Heart left ventricle (tissue), 16 donors: ENCODE measurements around the gene ACP2. TPM values are rescaled to one million over a fixed set of nuclear protein-coding genes. Genes with fewer than 3 reads are reported as not detected.
A peak's percentile ranks its signal among the peaks of the same experiment; 100 is the strongest.

Experiments used
- ATAC-seq, 4 donors: fragments of 200-7000 bp; cut with Tn5 transposase; one replicate each; pipeline ENCODE4 v1.9.1; 2020 to 2022; ENCODE audit warnings: moderate library complexity in 4 of 4, mild to moderate bottlenecking in 3 of 4, moderate number of reproducible peaks in 1 of 4
- DNase-seq, 5 donors: peaks; one replicate each; pipeline ENCODE4 v3.0.0-alpha.2; 2020
- H3K27ac ChIP-seq, 12 donors: fragments of 200-600 bp; sonication (generic) in 4 of 12; one replicate each; pipeline versions ENCODE4 v1.5.0 to v1.8.0; 2016 to 2022; ENCODE audit warnings: mild to moderate bottlenecking in 2 of 12
- H3K27me3 ChIP-seq, 9 donors: fragments of 200-600 bp; sonication (generic) in 2 of 9; one replicate each; pipeline versions ENCODE4 v1.5.1 to v1.8.0; 2016 to 2022; ENCODE audit warnings: mild to moderate bottlenecking in 3 of 9
- H3K36me3 ChIP-seq, 9 donors: fragments of 200-600 bp; sonication (generic) in 2 of 9; one replicate each; pipeline versions ENCODE4 v1.5.0 to v1.8.0; 2018 to 2022; ENCODE audit warnings: mild to moderate bottlenecking in 2 of 9
- H3K4me1 ChIP-seq, 12 donors: fragments of 200-600 bp; sonication (generic) in 4 of 12; one replicate each; pipeline versions ENCODE4 v1.5.0 to v1.8.0; 2016 to 2022; ENCODE audit warnings: mild to moderate bottlenecking in 3 of 12
- H3K4me3 ChIP-seq, 12 donors: fragments of 200-600 bp; sonication (generic) in 4 of 12; one replicate each; pipeline versions ENCODE4 v1.5.0 to v1.8.0; 2017 to 2022; ENCODE audit warnings: mild to moderate bottlenecking in 9 of 12, moderate library complexity in 4 of 12
- H3K9me3 ChIP-seq, 12 donors: fragments of 200-600 bp; sonication (generic) in 4 of 12; one replicate each; pipeline versions ENCODE4 v1.5.0 to v1.8.0; 2016 to 2022; ENCODE audit warnings: mild to moderate bottlenecking in 1 of 12
- POLR2A ChIP-seq, 2 donors: fragments of 450-650 bp; IDR thresholded peaks; one replicate each; pipeline ENCODE4 v1.6.1; 2017; ENCODE audit warnings: antibody characterized with exemption in 2 of 2, mild to moderate bottlenecking in 2 of 2, moderate library complexity in 2 of 2
- WGBS, 4 donors: extraction: QIAGEN DNeasy Blood & Tissue Kit in 2 of 4; methylation state at CpG; one replicate each; pipeline versions ENCODE4 v1.1.5 to v1.1.7; 2013 to 2018; 5-methylcytosine and 5-hydroxymethylcytosine counted together
- intact Hi-C, 10 donors: fragments of 100-400 bp; cut with DNase I; formaldehyde crosslinking; loops; one replicate each; pipeline versions ENCODE4 v1.11.1 to v1.14.2; 2022
- polyA plus RNA-seq, 2 donors: library from polyadenylated mRNA; stranded (reverse); fragments of 200-250 nt; gene quantifications; one replicate each; pipeline ENCODE4 v1.2.3, GENCODE V29; 2013
- total RNA-seq, 9 donors: library from RNA; depleted of rRNA in 2 of 9; stranded (reverse); fragments of >200 nt in 2 of 9; fragmentation: NEBNext Ultra II Directional in 3 of 9; extraction: Animal tissue kit (Norgen Biotek cat#: 25700) in 3 of 9; gene quantifications; one replicate each; pipeline versions ENCODE4 v1.1.0 to v1.2.4, GENCODE V29; 2016 to 2023
- TF ChIP-seq, protein P1 (sequence below), 12 donors: fragments of 200-600 bp; sonication (generic) in 4 of 12; IDR thresholded peaks; one replicate each; pipeline versions ENCODE4 v1.5.0 to v1.8.0; 2018 to 2022; ENCODE audit warnings: antibody characterized with exemption in 12 of 12, mild to moderate bottlenecking in 5 of 12
- donor health status: ischemic (EF 13 %, LVEDD 7.1; RV severe dilation, severe dysfunction).
- donor health status: healthy with polysubstance abuse.
- donor health status: DM: no; HTN: yes; CAD: no.
- donor health status: DM: no; HTN: no; CAD: no.
- donor health status: ischemic (EF 25% LVEDD 6.9; RV normal size, moderate dysfunction).
- donor health status: ischemic (EF 25% LVEDD 5.7; RV mildly dilated, moderate dysfunction).
- donor health status: healthy.
- donor health status: DM: yes; HTN: yes; CAD: no.
- donor health status: ischemic (EF 35%, LVEDD 5.7; RV mildly dilated, moderate dysfunction).
- donor health status: nonischemic (EF 11% LVEDD 7.7; RV severe dilation, severe dysfunction).
- donor health status: DM: yes; HTN: yes; CAD: no.
- donor health status: PGD.
- donor health status: ischemic (EF 29% LVEDD 5.4; RV normal size, mild dysfunction).
- donor health status: nonischemic (EF 23%, LVEDD 6.1; RV moderate dilation, normal function).

Gene ACP2
- total and polyA plus RNA-seq, 11 donors = 18.0 to 60.4 (median 26.6) TPM

DNA sequence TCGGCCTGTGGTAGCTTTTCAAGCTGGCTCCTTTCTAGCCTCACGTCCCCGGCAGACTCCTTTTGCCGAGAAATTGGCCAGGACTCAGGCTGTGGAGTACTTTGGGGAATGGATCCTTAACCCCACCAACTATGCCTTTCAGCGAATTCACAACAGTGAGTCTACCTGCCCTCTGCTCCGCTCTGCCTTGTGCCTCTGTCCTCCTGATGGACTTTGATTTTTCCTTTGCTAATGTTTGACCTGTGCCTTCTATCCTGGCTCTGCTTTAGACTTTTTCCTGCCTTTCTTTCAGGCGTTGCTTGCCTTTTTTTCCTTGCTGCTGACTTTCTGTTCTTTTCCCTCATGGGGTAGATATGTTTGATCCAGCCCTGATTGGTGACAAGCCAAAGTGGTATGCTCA is 33.8 kb upstream of the ACP2 start:
- Histone ChIP-seq H3K27me3 (no peaks in the 10 kb centered on the region), H3K27ac (no peak overlapping the region), H3K36me3 (peaks cover 4 to 100% (median 99%) of the 10 kb centered on the region in 9 donors), H3K4me3 (no peak overlapping the region), H3K4me1 (peaks cover 0 to 38% (median 12%) of the 10 kb centered on the region in 12 donors), H3K9me3 (no peaks in the 10 kb centered on the region)
- WGBS, 4 donors = 92 to 96% (median 95%) methylated on average over 7 of the region's 7 CpGs
- no peak for ATAC-seq
- TF ChIP-seq POLR2A (IDR thresholded peaks at IDR 0.05) = no peak
- TF ChIP-seq, protein P1, sequence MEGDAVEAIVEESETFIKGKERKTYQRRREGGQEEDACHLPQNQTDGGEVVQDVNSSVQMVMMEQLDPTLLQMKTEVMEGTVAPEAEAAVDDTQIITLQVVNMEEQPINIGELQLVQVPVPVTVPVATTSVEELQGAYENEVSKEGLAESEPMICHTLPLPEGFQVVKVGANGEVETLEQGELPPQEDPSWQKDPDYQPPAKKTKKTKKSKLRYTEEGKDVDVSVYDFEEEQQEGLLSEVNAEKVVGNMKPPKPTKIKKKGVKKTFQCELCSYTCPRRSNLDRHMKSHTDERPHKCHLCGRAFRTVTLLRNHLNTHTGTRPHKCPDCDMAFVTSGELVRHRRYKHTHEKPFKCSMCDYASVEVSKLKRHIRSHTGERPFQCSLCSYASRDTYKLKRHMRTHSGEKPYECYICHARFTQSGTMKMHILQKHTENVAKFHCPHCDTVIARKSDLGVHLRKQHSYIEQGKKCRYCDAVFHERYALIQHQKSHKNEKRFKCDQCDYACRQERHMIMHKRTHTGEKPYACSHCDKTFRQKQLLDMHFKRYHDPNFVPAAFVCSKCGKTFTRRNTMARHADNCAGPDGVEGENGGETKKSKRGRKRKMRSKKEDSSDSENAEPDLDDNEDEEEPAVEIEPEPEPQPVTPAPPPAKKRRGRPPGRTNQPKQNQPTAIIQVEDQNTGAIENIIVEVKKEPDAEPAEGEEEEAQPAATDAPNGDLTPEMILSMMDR (IDR thresholded peaks at IDR 0.05) = no peak
- intact Hi-C loops = no loop called here
- DNase-seq = no peak

DNA sequence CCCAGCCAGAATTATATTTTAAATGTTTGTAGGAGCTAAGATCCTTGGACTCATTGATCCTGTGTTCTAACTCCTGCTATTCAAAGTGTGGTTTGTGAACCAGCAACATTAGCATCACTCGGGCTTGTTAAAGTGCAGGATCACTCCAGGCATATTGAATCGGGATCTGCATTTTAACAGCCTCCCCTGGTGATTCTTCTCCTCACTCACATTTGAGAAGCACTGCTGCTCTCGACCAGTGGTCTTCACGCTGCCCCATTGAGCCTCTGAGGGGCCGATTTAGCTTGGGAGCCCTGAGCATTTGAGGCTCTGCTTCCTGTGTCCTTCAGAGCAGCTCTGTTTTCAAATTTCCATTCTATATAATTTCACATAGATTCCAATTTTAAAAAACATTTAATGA is 32.2 kb upstream of the ACP2 start:
- no peak overlapping the region for H3K4me3 ChIP-seq
- H3K27ac ChIP-seq = peak overlapping the region in 9 of 12 donors; percentile 1 to 78 (median 46)
- no peaks in the 10 kb centered on the region for H3K9me3 ChIP-seq
- WGBS, 4 donors = 63 to 79% (median 67%) methylated on average over 5 of the region's 5 CpGs
- H3K36me3 ChIP-seq = peaks cover 8 to 100% (median 100%) of the 10 kb centered on the region in 9 donors
- no peaks in the 10 kb centered on the region for H3K27me3 ChIP-seq
- TF ChIP-seq POLR2A (IDR thresholded peaks at IDR 0.05) = no peak
- TF ChIP-seq, protein P1 (IDR thresholded peaks at IDR 0.05) = no peak
- DNase-seq (no peak), ATAC-seq (no peak)
- H3K4me1 ChIP-seq = peaks cover 0 to 23% (median 5%) of the 10 kb centered on the region in 12 donors
- intact Hi-C loops = no loop called here

DNA sequence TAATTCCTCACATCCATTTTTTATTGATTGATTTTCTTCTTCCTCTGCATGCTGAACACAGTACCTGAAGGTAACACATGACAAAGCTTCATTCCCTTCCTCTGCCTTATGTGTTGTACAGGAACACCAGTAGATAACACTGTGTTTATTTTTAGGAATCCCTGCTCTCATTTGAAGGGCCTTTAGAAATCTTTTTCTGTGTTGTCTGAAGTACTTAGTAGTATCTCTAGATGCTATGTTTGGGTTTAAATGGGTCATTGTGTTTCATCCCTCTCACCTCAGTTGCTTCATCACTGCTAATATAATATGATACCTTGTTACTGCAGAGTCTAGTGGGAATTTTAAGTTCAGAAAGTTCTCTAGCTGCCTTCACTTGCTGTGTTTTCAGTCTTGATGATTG is 31.5 kb upstream of the ACP2 start:
- Histone ChIP-seq H3K9me3 (no peaks in the 10 kb centered on the region), H3K36me3 (peaks cover 8 to 100% (median 100%) of the 10 kb centered on the region in 9 donors), H3K27ac (peak overlapping the region in 8 of 12 donors; percentile 19 to 78 (median 46)), H3K27me3 (no peaks in the 10 kb centered on the region), H3K4me1 (peaks cover 0 to 23% (median 5%) of the 10 kb centered on the region in 12 donors), H3K4me3 (no peak overlapping the region)
- ATAC-seq = peak; percentile 78 to 90 (median 84)
- no peak for DNase-seq
- no peak for TF ChIP-seq POLR2A (IDR thresholded peaks at IDR 0.05)
- TF ChIP-seq, protein P1 (IDR thresholded peaks at IDR 0.05) = no peak
- intact Hi-C loops = no loop called here

DNA sequence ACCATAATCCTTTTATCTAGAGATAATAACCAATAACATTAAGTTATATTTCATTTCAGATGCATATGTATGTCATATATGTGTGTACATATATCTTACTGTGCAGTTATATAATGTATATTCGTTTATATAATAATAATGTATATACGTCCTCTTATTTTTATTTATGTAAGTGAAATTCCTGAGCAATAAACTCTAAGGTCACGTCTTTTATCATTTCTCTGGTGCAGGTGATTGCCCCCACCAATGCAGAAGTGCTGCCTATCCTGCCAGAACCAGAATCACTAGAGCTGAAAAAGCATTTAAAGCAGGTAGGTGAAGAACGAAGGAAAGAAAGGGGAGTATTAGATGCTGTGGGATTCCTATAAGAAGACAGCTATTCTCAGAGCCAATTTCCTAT is 30.2 kb upstream of the ACP2 start:
- H3K27ac ChIP-seq = peak overlapping the region in 1 of 12 donors; percentile 78
- DNase-seq = no peak
- intact Hi-C loops = loop anchor here in 3 of 10 donors (10.0 kb wide), 2 partner anchors 46 to 104 kb away; partner anchors contain the start of gene ARFGAP2 (in 1 of the 3)
- no peaks in the 10 kb centered on the region for H3K9me3 ChIP-seq
- H3K4me1 ChIP-seq = peaks cover 0 to 23% (median 5%) of the 10 kb centered on the region in 12 donors
- no peak overlapping the region for H3K4me3 ChIP-seq
- H3K36me3 ChIP-seq = peaks cover 5 to 100% (median 99%) of the 10 kb centered on the region in 9 donors
- WGBS, 4 donors = 86 to 91% (median 89%) methylated on average over 4 of the region's 4 CpGs
- TF ChIP-seq, protein P1 (IDR thresholded peaks at IDR 0.05) = no peak
- no peak for TF ChIP-seq POLR2A (IDR thresholded peaks at IDR 0.05)
- ATAC-seq = no peak
- no peaks in the 10 kb centered on the region for H3K27me3 ChIP-seq
